Esophagus muscularis mucosa (tissue), 3 donors: ENCODE results near the gene TNFRSF19.

Source experiments
- CTCF ChIP-seq, 3 experiments: fragments of 200-600 bp in 2 of 3; fragments of 450-650 bp in 1 of 3; sonication (generic) in 2 of 3; IDR thresholded peaks; one replicate each; pipeline ENCODE4 v1.5.1; 2017 to 2019; ENCODE audit warnings: antibody characterized with exemption in 3 of 3, mild to moderate bottlenecking in 2 of 3, moderate library complexity in 1 of 3
- POLR2A ChIP-seq: fragments of 450-650 bp; IDR thresholded peaks from one replicate; pipeline ENCODE4 v1.6.1; 2017; ENCODE audit warnings: antibody characterized with exemption, moderate library complexity, mild to moderate bottlenecking, low read depth

DNA sequence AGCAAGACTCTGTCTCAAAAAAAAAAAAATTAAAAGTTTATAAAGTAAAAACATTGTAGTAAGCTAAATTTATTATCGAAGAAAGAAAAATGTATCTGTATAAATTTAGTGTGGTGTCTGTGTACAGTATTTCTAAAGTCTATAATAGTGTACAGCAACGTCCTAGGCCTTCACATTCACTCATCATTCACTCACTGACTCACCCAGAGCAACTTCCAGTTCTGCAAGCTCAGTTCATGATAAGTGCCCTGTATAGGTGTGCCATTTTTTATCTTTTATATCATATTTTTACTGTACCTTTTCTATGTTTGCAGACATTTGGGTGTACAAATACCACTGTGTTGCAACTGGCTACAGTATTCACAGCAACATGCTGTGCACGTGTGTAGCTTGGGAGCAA lies 118.1 kb downstream of the TNFRSF19 start:
- TF ChIP-seq CTCF (IDR thresholded peaks at IDR 0.05) (no peak), POLR2A (no peak)
